Liver (tissue), 9 donors: Measurements from ENCODE around the gene CMTM1. TPM values are rescaled to one million over a fixed set of nuclear protein-coding genes. Genes with fewer than 3 reads are reported as not detected.
A peak's percentile ranks its signal among the peaks of the same experiment; 100 is the strongest.

ENCODE experiments used
- DNase-seq: peaks from one replicate; pipeline ENCODE4 v3.0.0-alpha.2; 2017; ENCODE audit warnings: low spot score
- H3K27ac ChIP-seq, 2 donors: one replicate each; pipeline ENCODE4 v1.7.0; 2013; ENCODE audit warnings: inconsistent platforms in 2 of 2, low read length in 2 of 2, control low read depth in 1 of 2, low read depth in 1 of 2, mild to moderate bottlenecking in 1 of 2
- H3K27me3 ChIP-seq, 4 donors: one replicate each; pipeline versions ENCODE4 v1.6.1 to v1.7.0; 2013; ENCODE audit warnings: low read length in 3 of 4, inconsistent platforms in 1 of 4, mild to moderate bottlenecking in 1 of 4, moderate library complexity in 1 of 4; ENCODE audit not compliant: control insufficient read depth in 4 of 4, insufficient read depth in 4 of 4
- H3K36me3 ChIP-seq, 4 donors: one replicate each; pipeline versions ENCODE4 v1.6.1 to v1.7.0; 2013; ENCODE audit warnings: low read length in 3 of 4, mild to moderate bottlenecking in 3 of 4, low read depth in 1 of 4, moderate library complexity in 1 of 4; ENCODE audit not compliant: control insufficient read depth in 4 of 4, insufficient read depth in 3 of 4
- H3K4me1 ChIP-seq, 4 donors: one replicate each; pipeline versions ENCODE4 v1.6.1 to v1.7.0; 2013; ENCODE audit warnings: low read length in 3 of 4, mild to moderate bottlenecking in 3 of 4, moderate library complexity in 1 of 4; ENCODE audit not compliant: control insufficient read depth in 4 of 4, insufficient read depth in 4 of 4
- H3K4me3 ChIP-seq, 3 donors: one replicate each; pipeline versions ENCODE4 v1.6.1 to v1.7.0; 2013; ENCODE audit warnings: low read length in 3 of 3, control low read depth in 1 of 3, low read depth in 1 of 3, mild to moderate bottlenecking in 1 of 3
- H3K9ac ChIP-seq, 2 donors: one replicate each; pipeline ENCODE4 v1.7.0; 2013; ENCODE audit warnings: low read length in 2 of 2, mild to moderate bottlenecking in 2 of 2, moderate library complexity in 2 of 2, control low read depth in 1 of 2, low read depth in 1 of 2
- H3K9me3 ChIP-seq, 4 donors: one replicate each; pipeline versions ENCODE4 v1.6.1 to v1.7.0; 2013; ENCODE audit warnings: low read length in 3 of 4; ENCODE audit not compliant: control insufficient read depth in 4 of 4
- ATF3 ChIP-seq: IDR thresholded peaks from 2 replicates; pipeline ENCODE4 v1.6.1; 2016; ENCODE audit warnings: antibody characterized with exemption
- CTCF ChIP-seq: fragments of 150-350 bp; IDR thresholded peaks from 2 replicates; pipeline ENCODE4 v1.5.1; 2017; ENCODE audit warnings: improper control_type of control experiment, low read depth, low read length; ENCODE audit not compliant: missing input control
- EGR1 ChIP-seq, 2 donors: IDR thresholded peaks; 2 replicates each; pipeline ENCODE4 v1.6.1; 2016 to 2018; ENCODE audit warnings: antibody characterized with exemption in 2 of 2, low read depth in 2 of 2
- FOXA1 ChIP-seq: IDR thresholded peaks from 2 replicates; pipeline ENCODE4 v1.6.1; 2016; ENCODE audit warnings: antibody characterized with exemption
- FOXA2 ChIP-seq: IDR thresholded peaks from 2 replicates; pipeline ENCODE4 v1.6.1; 2016; ENCODE audit warnings: antibody characterized with exemption
- GABPA ChIP-seq, 2 donors: IDR thresholded peaks in 1 of 2; conservative IDR thresholded peaks in 1 of 2; 2 replicates each; pipeline ENCODE4 v1.6.1; 2016; ENCODE audit warnings: antibody characterized with exemption in 2 of 2, mild to moderate bottlenecking in 1 of 2, moderate library complexity in 1 of 2
- HNF4A ChIP-seq, 2 donors: conservative IDR thresholded peaks; 2 replicates each; pipeline ENCODE4 v1.6.1; 2016; ENCODE audit warnings: antibody characterized with exemption in 2 of 2, mild to moderate bottlenecking in 2 of 2
- HNF4G ChIP-seq: IDR thresholded peaks from 2 replicates; pipeline ENCODE4 v1.6.1; 2016; ENCODE audit warnings: antibody characterized with exemption
- JUND ChIP-seq, 2 donors: IDR thresholded peaks; 2 replicates each; pipeline ENCODE4 v1.6.1; 2016; ENCODE audit warnings: antibody characterized with exemption in 2 of 2
- MAX ChIP-seq: IDR thresholded peaks from 2 replicates; pipeline ENCODE4 v1.6.1; 2016; ENCODE audit warnings: antibody characterized with exemption
- NR2F2 ChIP-seq: IDR thresholded peaks from 2 replicates; pipeline ENCODE4 v1.6.1; 2016; ENCODE audit warnings: antibody characterized with exemption
- REST ChIP-seq: IDR thresholded peaks from 2 replicates; pipeline ENCODE4 v1.6.1; 2016; ENCODE audit warnings: antibody characterized with exemption, mild to moderate bottlenecking
- RXRA ChIP-seq, 2 donors: IDR thresholded peaks; 2 replicates each; pipeline ENCODE4 v1.6.1; 2017 to 2018; ENCODE audit warnings: antibody characterized with exemption in 2 of 2, mild to moderate bottlenecking in 1 of 2
- SP1 ChIP-seq: IDR thresholded peaks from 2 replicates; pipeline ENCODE4 v1.6.1; 2018; ENCODE audit warnings: antibody characterized with exemption, mild to moderate bottlenecking
- TAF1 ChIP-seq: conservative IDR thresholded peaks from 2 replicates; pipeline ENCODE4 v1.6.1; 2016; ENCODE audit warnings: antibody characterized with exemption, mild to moderate bottlenecking
- YY1 ChIP-seq: IDR thresholded peaks from 2 replicates; pipeline ENCODE4 v1.6.1; 2016; ENCODE audit warnings: antibody characterized with exemption, mild to moderate bottlenecking
- whole genome bisulfite sequencing: extraction: QIAGEN DNeasy Blood & Tissue Kit; methylation state at CpG from one replicate; pipeline ENCODE4 v1.1.7; 2013; 5-methylcytosine and 5-hydroxymethylcytosine counted together
- polyA plus RNA-seq, 2 donors: library from polyadenylated mRNA; stranded (reverse) in 1 of 2; unstranded in 1 of 2; fragments of 200-250 nt in 1 of 2; fragments of >200 nt in 1 of 2; fragmentation: Nextera tagmentation in 1 of 2; extraction: Ambion mirVana in 1 of 2; gene quantifications; one replicate each; pipeline versions ENCODE4 v1.2.1 to v1.2.3, GENCODE V29; 2013 to 2015
- total RNA-seq, 2 donors: library from RNA; depleted of rRNA; stranded (reverse); fragments of >200 nt; gene quantifications; one replicate each; pipeline ENCODE4 v1.2.3, GENCODE V29; 2014
- TF ChIP-seq, protein P1 (sequence below): IDR thresholded peaks from 2 replicates; pipeline ENCODE4 v1.6.1; 2016; ENCODE audit warnings: antibody characterized with exemption
- donor health status: healthy.
- donor health status: healthy.
- donor health status: healthy.
- donor health status: healthy.
- donor health status: healthy.

The CMTM1 gene
- total and polyA plus RNA-seq, 4 donors: 0.32 to 0.84 (median 0.49) TPM

DNA sequence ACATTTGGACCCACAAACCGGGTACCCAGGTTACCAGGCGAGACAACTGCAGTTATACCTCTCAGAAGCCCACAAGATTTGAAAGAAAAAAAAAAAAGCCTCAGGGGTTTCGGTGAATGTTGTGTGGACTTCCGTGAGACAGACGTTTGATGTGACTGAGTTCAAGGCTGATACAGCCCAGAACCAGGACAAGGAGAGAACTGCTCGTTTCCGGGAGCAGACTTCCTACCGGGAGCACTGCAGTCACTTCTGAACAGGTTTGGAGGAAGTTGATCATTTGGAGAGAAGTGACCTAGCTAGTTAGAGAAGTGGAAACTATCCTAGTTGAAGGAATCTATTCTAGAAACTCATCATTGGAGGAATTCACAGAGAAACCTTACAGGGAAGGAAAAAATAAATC is 13.0 kb upstream of the CMTM1 start:
- Histone ChIP-seq H3K36me3 (no peaks in the 10 kb centered on the region), H3K4me3 (peak overlapping the region; percentile 24 to 96 (median 57)), H3K27me3 (no peaks in the 10 kb centered on the region), H3K9me3 (no peaks in the 10 kb centered on the region), H3K9ac (peak overlapping the region; percentile 69 to 85), H3K4me1 (peaks cover 2 to 31% (median 22%) of the 10 kb centered on the region in 4 donors), H3K27ac (peak overlapping the region in 1 of 2 donors; percentile 92)
- TF ChIP-seq HNF4A (conservative IDR thresholded peaks at IDR 0.05): no peak
- no peak for TF ChIP-seq ATF3
- no peak for TF ChIP-seq RXRA (IDR thresholded peaks at IDR 0.05)
- no peak for TF ChIP-seq JUND (IDR thresholded peaks at IDR 0.05)
- TF ChIP-seq EGR1 (IDR thresholded peaks at IDR 0.05; ENCODE audit: low read depth in 2 of 2): no peak
- TF ChIP-seq NR2F2: no peak
- TF ChIP-seq MAX: no peak
- TF ChIP-seq SP1: no peak
- no peak for TF ChIP-seq YY1
- no peak for TF ChIP-seq FOXA2
- no peak for TF ChIP-seq TAF1
- TF ChIP-seq REST: no peak
- no peak for TF ChIP-seq HNF4G
- no peak for TF ChIP-seq GABPA (IDR thresholded peaks at IDR 0.05 in 1 of 2, conservative IDR thresholded peaks at IDR 0.05 in 1 of 2)
- TF ChIP-seq, protein P1, sequence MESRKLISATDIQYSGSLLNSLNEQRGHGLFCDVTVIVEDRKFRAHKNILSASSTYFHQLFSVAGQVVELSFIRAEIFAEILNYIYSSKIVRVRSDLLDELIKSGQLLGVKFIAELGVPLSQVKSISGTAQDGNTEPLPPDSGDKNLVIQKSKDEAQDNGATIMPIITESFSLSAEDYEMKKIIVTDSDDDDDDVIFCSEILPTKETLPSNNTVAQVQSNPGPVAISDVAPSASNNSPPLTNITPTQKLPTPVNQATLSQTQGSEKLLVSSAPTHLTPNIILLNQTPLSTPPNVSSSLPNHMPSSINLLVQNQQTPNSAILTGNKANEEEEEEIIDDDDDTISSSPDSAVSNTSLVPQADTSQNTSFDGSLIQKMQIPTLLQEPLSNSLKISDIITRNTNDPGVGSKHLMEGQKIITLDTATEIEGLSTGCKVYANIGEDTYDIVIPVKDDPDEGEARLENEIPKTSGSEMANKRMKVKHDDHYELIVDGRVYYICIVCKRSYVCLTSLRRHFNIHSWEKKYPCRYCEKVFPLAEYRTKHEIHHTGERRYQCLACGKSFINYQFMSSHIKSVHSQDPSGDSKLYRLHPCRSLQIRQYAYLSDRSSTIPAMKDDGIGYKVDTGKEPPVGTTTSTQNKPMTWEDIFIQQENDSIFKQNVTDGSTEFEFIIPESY: no peak
- TF ChIP-seq FOXA1: no peak
- TF ChIP-seq CTCF: no peak
- 35% methylated on average over 8 of the region's 8 CpGs for WGBS
- no peak for DNase-seq

DNA sequence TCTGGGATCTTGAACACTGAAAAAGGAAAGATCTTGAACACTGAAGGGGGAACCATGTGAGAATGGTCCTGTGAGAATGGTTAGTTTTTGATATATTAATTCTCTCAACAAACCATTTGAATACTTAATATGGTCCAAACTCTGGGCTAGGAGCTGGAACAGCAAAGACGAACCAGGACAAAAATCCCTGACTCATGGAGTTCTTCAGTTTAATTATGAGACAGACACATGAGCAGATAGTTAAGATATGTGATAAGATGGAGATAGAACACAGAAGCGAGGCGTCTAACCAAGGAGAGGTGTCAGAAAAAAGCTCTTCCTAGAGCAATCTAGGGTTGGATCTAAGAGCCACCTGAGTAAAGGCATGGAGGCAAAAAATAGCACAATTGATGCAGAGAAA is 12.2 kb upstream of the CMTM1 start:
- Histone ChIP-seq H3K27me3 (no peaks in the 10 kb centered on the region), H3K36me3 (peaks cover 0 to under 1% (median 0%) of the 10 kb centered on the region in 4 donors), H3K9ac (no peak overlapping the region), H3K4me1 (peaks cover 2 to 31% (median 17%) of the 10 kb centered on the region in 4 donors), H3K27ac (no peak overlapping the region), H3K9me3 (no peaks in the 10 kb centered on the region), H3K4me3 (no peak overlapping the region)
- DNase-seq: no peak
- WGBS: 91% methylated on average over 3 of the region's 3 CpGs
- no peak for TF ChIP-seq TAF1
- TF ChIP-seq NR2F2: no peak
- TF ChIP-seq HNF4G: no peak
- no peak for TF ChIP-seq FOXA1
- no peak for TF ChIP-seq REST
- TF ChIP-seq, protein P1: no peak
- TF ChIP-seq SP1: no peak
- no peak for TF ChIP-seq EGR1 (IDR thresholded peaks at IDR 0.05; ENCODE audit: low read depth in 2 of 2)
- TF ChIP-seq GABPA (IDR thresholded peaks at IDR 0.05 in 1 of 2, conservative IDR thresholded peaks at IDR 0.05 in 1 of 2): no peak
- no peak for TF ChIP-seq RXRA (IDR thresholded peaks at IDR 0.05)
- TF ChIP-seq FOXA2: no peak
- no peak for TF ChIP-seq MAX
- TF ChIP-seq JUND (IDR thresholded peaks at IDR 0.05): no peak
- no peak for TF ChIP-seq YY1
